Measurements from ENCODE around the gene ERC2.

ERC2 gene

GRCh38 chr3:55655544-55655943 lies 812.7 kb downstream of the ERC2 start:
- no peak for DNase-seq

GRCh38 chr3:55654123-55654760 lies 814.0 kb downstream of the ERC2 start:
- no peak for DNase-seq

- DNase-seq = no peak
These were observed 817.3 kb downstream of the ERC2 start for GRCh38 chr3:55651011-55651410.

- no peak for DNase-seq
These were observed 818.3 kb downstream of the ERC2 start for GRCh38 chr3:55650011-55650410.

- no peak for DNase-seq
These were observed 818.7 kb downstream of the ERC2 start for GRCh38 chr3:55649554-55649953.

GRCh38 chr3:55648591-55649318 lies 819.5 kb downstream of the ERC2 start:
- DNase-seq = no peak

- DNase-seq = no peak
These were observed 820.6 kb downstream of the ERC2 start for GRCh38 chr3:55647670-55648069.

- DNase-seq = no peak
These were observed 821.2 kb downstream of the ERC2 start for GRCh38 chr3:55647063-55647462.

- DNase-seq = no peak
These were observed 822.1 kb downstream of the ERC2 start for GRCh38 chr3:55646121-55646520.

- no peak for DNase-seq
These were observed 822.8 kb downstream of the ERC2 start for GRCh38 chr3:55645422-55645821.

- DNase-seq = no peak
These were observed 825.0 kb downstream of the ERC2 start for GRCh38 chr3:55643283-55643682.

GRCh38 chr3:55641964-55642363 lies 826.3 kb downstream of the ERC2 start:
- no peak for DNase-seq

GRCh38 chr3:55639896-55640765 lies 828.1 kb downstream of the ERC2 start:
- DNase-seq = no peak

- no peak for DNase-seq
These were observed 829.1 kb downstream of the ERC2 start for GRCh38 chr3:55639143-55639542.

- no peak for DNase-seq
These were observed 830.2 kb downstream of the ERC2 start for GRCh38 chr3:55637906-55638638.

GRCh38 chr3:55636300-55637195 lies 831.7 kb downstream of the ERC2 start:
- DNase-seq = no peak

GRCh38 chr3:55634345-55634744 lies 833.9 kb downstream of the ERC2 start:
- no peak for DNase-seq

- no peak for DNase-seq
These were observed 834.9 kb downstream of the ERC2 start for GRCh38 chr3:55633333-55633732.

- no peak for DNase-seq
These were observed 836.4 kb downstream of the ERC2 start for GRCh38 chr3:55631766-55632331.

GRCh38 chr3:55630921-55631299 lies 837.4 kb downstream of the ERC2 start:
- DNase-seq = no peak

- DNase-seq = no peak
These were observed 837.9 kb downstream of the ERC2 start for GRCh38 chr3:55630280-55630920.
